Natural killer cell (primary cell): ENCODE measurements around the gene NMNAT3. TPM values are rescaled to one million over a fixed set of nuclear protein-coding genes. Genes with fewer than 3 reads are reported as not detected.

Experiments used
- ATAC-seq, 3 donors: fragments of 150-1000 bp in 2 of 3; fragments of 200-7000 bp in 1 of 3; cut with Tn5 transposase; 1 replicate in 1 of 3; 2 replicates in 2 of 3; pipeline ENCODE4 v1.10.0; 2021; ENCODE audit warnings: mild to moderate bottlenecking in 2 of 3, moderate library complexity in 2 of 3
- DNase-seq, 2 donors: peaks; one replicate each; pipeline versions ENCODE4 v3.0.0 to v3.0.0-alpha.2; 2013 to 2021; ENCODE audit warnings: mixed read lengths in 1 of 2
- H3K27ac ChIP-seq: one replicate; pipeline ENCODE4 v1.5.1; 2013; ENCODE audit warnings: mild to moderate bottlenecking, low read length
- H3K27me3 ChIP-seq: one replicate; pipeline ENCODE4 v1.6.1; 2013; ENCODE audit warnings: low read length; ENCODE audit not compliant: control insufficient read depth, insufficient read depth
- H3K36me3 ChIP-seq: one replicate; pipeline ENCODE4 v1.6.1; 2013; ENCODE audit warnings: low read length; ENCODE audit not compliant: control insufficient read depth, insufficient read depth
- H3K4me1 ChIP-seq: one replicate; pipeline ENCODE4 v1.6.1; 2013; ENCODE audit warnings: low read length; ENCODE audit not compliant: control insufficient read depth, insufficient read depth
- H3K4me3 ChIP-seq: one replicate; pipeline ENCODE4 v1.5.1; 2013; ENCODE audit warnings: low read length
- H3K9me3 ChIP-seq: one replicate; pipeline ENCODE4 v1.6.1; 2013; ENCODE audit warnings: low read length; ENCODE audit not compliant: control insufficient read depth, insufficient read depth
- H3K27ac Mint-ChIP-seq, 2 donors: one replicate each; pipeline ENCODE4 v1.8.0; 2022; ENCODE audit warnings: mild to moderate bottlenecking in 2 of 2, mixed read lengths in 2 of 2, moderate library complexity in 1 of 2
- H3K27me3 Mint-ChIP-seq, 2 donors: one replicate each; pipeline ENCODE4 v1.8.0; 2022; ENCODE audit warnings: low read depth in 2 of 2, mixed read lengths in 2 of 2
- H3K36me3 Mint-ChIP-seq: one replicate; pipeline ENCODE4 v1.8.0; 2022; ENCODE audit warnings: mixed read lengths
- H3K4me1 Mint-ChIP-seq, 2 donors: one replicate each; pipeline ENCODE4 v1.8.0; 2022; ENCODE audit warnings: mixed read lengths in 2 of 2
- H3K4me3 Mint-ChIP-seq: one replicate; pipeline ENCODE4 v1.8.0; 2022; ENCODE audit warnings: mild to moderate bottlenecking, moderate library complexity, mixed read lengths
- H3K9me3 Mint-ChIP-seq, 2 donors: one replicate each; pipeline ENCODE4 v1.8.0; 2022; ENCODE audit warnings: mixed read lengths in 2 of 2
- CTCF ChIP-seq: fragments of 200-600 bp; IDR thresholded peaks from one replicate; pipeline ENCODE4 v1.8.0; 2022; ENCODE audit warnings: antibody characterized with exemption
- WGBS: methylation state at CpG from one replicate; pipeline ENCODE4 v1.1.7; 2013; ENCODE audit warnings: missing lambda C conversion rate; ENCODE audit not compliant: insufficient coverage; 5-methylcytosine and 5-hydroxymethylcytosine counted together
- intact Hi-C: fragments of 100-400 bp; cut with micrococcal nuclease; formaldehyde crosslinking; loops from one replicate; pipeline ENCODE4 v1.14.2; 2022
- total RNA-seq, 4 donors: library from RNA; stranded (reverse); fragments of 120-200 nt in 1 of 4; gene quantifications; one replicate each; pipeline versions ENCODE4 v1.2.3 to v1.2.4, GENCODE V29; 2013 to 2022

The NMNAT3 gene
- total RNA-seq, 3 donors from 2014 or later (not counting 1 experiment from before 2014, with no cell fraction given): 1.6 to 3.7 (median 2.2) TPM

GRCh38 chr3:139560411-139560810 is 117.4 kb downstream of the NMNAT3 start:
- H3K4me3 Mint-ChIP-seq: no peak overlapping the region
- DNase-seq (no peak), ATAC-seq (no peak)
- Histone ChIP-seq H3K27me3 (no peaks in the 10 kb centered on the region), H3K36me3 (no peaks in the 10 kb centered on the region), H3K27ac (no peak overlapping the region), H3K9me3 (no peaks in the 10 kb centered on the region), H3K4me3 (no peak overlapping the region), H3K4me1 (no peaks in the 10 kb centered on the region)
- no peaks in the 10 kb centered on the region for H3K9me3 Mint-ChIP-seq
- no peaks in the 10 kb centered on the region for H3K27me3 Mint-ChIP-seq
- WGBS: 87% methylated on average over 3 of the region's 3 CpGs
- intact Hi-C loops: no loop called here
- no peak overlapping the region for H3K27ac Mint-ChIP-seq
- no peak for TF ChIP-seq CTCF
- no peaks in the 10 kb centered on the region for H3K4me1 Mint-ChIP-seq
- no peaks in the 10 kb centered on the region for H3K36me3 Mint-ChIP-seq

- Mint-ChIP-seq H3K4me1 (no peaks in the 10 kb centered on the region), H3K4me3 (no peak overlapping the region), H3K27me3 (peaks cover 0 to 4% of the 10 kb centered on the region in 2 donors), H3K36me3 (no peaks in the 10 kb centered on the region), H3K9me3 (no peaks in the 10 kb centered on the region), H3K27ac (no peak overlapping the region)
- H3K27ac ChIP-seq: no peak overlapping the region
- H3K36me3 ChIP-seq: no peaks in the 10 kb centered on the region
- H3K4me3 ChIP-seq: no peak overlapping the region
- H3K4me1 ChIP-seq: no peaks in the 10 kb centered on the region
- no peak for DNase-seq
- TF ChIP-seq CTCF: no peak
- 71% methylated on average over 5 of the region's 5 CpGs for WGBS
- intact Hi-C loops: no loop called here
- no peak for ATAC-seq
- H3K9me3 ChIP-seq: no peaks in the 10 kb centered on the region
- H3K27me3 ChIP-seq: no peaks in the 10 kb centered on the region
These were observed 118.2 kb downstream of the NMNAT3 start for GRCh38 chr3:139559541-139559940.

- no peak overlapping the region for H3K4me3 Mint-ChIP-seq
- no peak for ATAC-seq
- Histone ChIP-seq H3K4me1 (no peaks in the 10 kb centered on the region), H3K27ac (no peak overlapping the region), H3K27me3 (no peaks in the 10 kb centered on the region), H3K9me3 (no peaks in the 10 kb centered on the region), H3K4me3 (no peak overlapping the region), H3K36me3 (no peaks in the 10 kb centered on the region)
- H3K27ac Mint-ChIP-seq: no peak overlapping the region
- 94% methylated on average over 2 of the region's 2 CpGs for WGBS
- intact Hi-C loops: no loop called here
- no peak for DNase-seq
- peaks cover 0 to 11% of the 10 kb centered on the region in 2 donors for H3K27me3 Mint-ChIP-seq
- no peak for TF ChIP-seq CTCF
- H3K36me3 Mint-ChIP-seq: no peaks in the 10 kb centered on the region
- no peaks in the 10 kb centered on the region for H3K4me1 Mint-ChIP-seq
- no peaks in the 10 kb centered on the region for H3K9me3 Mint-ChIP-seq
These were observed 119.2 kb downstream of the NMNAT3 start for GRCh38 chr3:139558351-139559266.
